HUDEP-2 (cell line): Measurements from ENCODE around the gene FAM221B.

Source experiments
- DNase-seq, 76 experiments: peaks; one replicate each; lab custom pipeline; 2025; ENCODE audit not compliant: unreplicated experiment in 76 of 76; lab: John Stamatoyannopoulos, UW

Gene FAM221B

GRCh38 chr9:35822926-35823325 lies 5.6 kb downstream of the FAM221B start:
- DNase-seq: no peak

- peak in 5 of 76 experiments; percentile 7 to 19 (median 9) for DNase-seq
Measured at GRCh38 chr9:35820076-35820475, 8.5 kb downstream of the FAM221B start.

GRCh38 chr9:35818341-35818740 lies 10.2 kb downstream of the FAM221B start:
- DNase-seq: no peak

GRCh38 chr9:35816708-35817107 lies 11.8 kb downstream of the FAM221B start:
- DNase-seq: no peak

GRCh38 chr9:35814841-35815543 lies 13.5 kb downstream of the FAM221B start, which contains the start of gene HINT2:
Gene HINT2 (minus strand): TSS chr9:35815042. CDS start chr9:35814979, 63 bp downstream.
- DNase-seq: peak; percentile 26 to 99 (median 95)

- DNase-seq: peak in 65 of 76 experiments; percentile 13 to 90 (median 51)
Measured at GRCh38 chr9:35814106-35814840, 14.3 kb downstream of the FAM221B start.

GRCh38 chr9:35813434-35814105 lies 15.0 kb downstream of the FAM221B start:
- peak in 12 of 76 experiments; percentile 10 to 43 (median 21) for DNase-seq

GRCh38 chr9:35812025-35812602 lies 16.4 kb downstream of the FAM221B start, which contains the start of gene SPAG8:
Gene SPAG8 (minus strand): TSS chr9:35812262. CDS start chr9:35812147, 115 bp downstream.
- DNase-seq: peak in 75 of 76 experiments; percentile 17 to 95 (median 86)

- no peak for DNase-seq
Measured at GRCh38 chr9:35811381-35812024, 17.0 kb downstream of the FAM221B start.

GRCh38 chr9:35810122-35810521 lies 18.4 kb downstream of the FAM221B start:
- no peak for DNase-seq

GRCh38 chr9:35808433-35808832 lies 20.1 kb downstream of the FAM221B start:
- DNase-seq: no peak

GRCh38 chr9:35806101-35806500 lies 22.4 kb downstream of the FAM221B start:
- no peak for DNase-seq

- no peak for DNase-seq
Measured at GRCh38 chr9:35801328-35802128, 27.0 kb downstream of the FAM221B start.

- no peak for DNase-seq
Measured at GRCh38 chr9:35800530-35800929, 28.0 kb downstream of the FAM221B start.

- DNase-seq: peak in 5 of 76 experiments; percentile 1 to 40 (median 6)
Measured at GRCh38 chr9:35798658-35799374, 29.7 kb downstream of the FAM221B start.

GRCh38 chr9:35797311-35798109 lies 31.0 kb downstream of the FAM221B start:
- DNase-seq: no peak

- no peak for DNase-seq
Measured at GRCh38 chr9:35795695-35796094, 32.8 kb downstream of the FAM221B start.

- DNase-seq: no peak
Measured at GRCh38 chr9:35793461-35793860, 35.1 kb downstream of the FAM221B start.
